ENCODE results near the gene SLC44A1.

SLC44A1 gene

DNA sequence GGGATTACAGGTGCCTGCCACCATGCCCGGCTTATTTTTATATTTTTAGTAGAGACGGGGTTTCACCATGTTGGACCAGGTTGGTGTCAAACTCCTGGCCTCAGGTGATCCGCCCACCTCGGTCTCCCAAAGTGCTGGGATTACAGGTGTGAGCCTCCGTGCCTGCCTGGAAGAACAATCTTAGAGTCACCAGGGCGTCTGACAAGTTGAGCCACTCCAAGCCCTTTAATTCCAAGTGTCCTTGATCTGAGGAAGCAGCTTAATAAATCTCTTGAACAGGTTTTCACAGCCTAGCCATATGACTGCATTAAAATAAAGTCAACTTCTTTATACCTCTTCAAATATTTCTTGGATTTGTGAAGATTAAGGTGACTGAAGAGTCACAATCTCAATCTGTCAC lies 31.5 kb downstream of the SLC44A1 start:
- no peak for DNase-seq

DNA sequence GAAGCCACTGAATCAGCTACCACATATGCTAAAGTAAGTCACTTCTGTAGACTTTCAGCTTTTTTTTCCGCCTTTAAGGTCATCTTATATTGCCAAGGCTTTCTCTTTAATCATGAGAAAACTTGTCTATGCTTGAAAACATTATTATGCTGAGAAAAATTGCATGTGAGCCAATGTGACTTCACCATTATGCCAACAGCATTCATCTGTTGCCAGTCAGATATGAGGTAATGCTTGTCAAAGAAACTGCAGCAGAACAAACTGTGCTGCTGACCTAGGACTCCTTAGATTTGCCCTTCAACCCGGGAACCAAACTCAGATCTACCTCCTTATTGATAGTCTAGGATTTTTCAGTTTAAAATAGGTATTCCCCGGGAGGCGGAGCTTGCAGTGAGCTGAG lies 34.3 kb downstream of the SLC44A1 start:
- no peak for DNase-seq

DNA sequence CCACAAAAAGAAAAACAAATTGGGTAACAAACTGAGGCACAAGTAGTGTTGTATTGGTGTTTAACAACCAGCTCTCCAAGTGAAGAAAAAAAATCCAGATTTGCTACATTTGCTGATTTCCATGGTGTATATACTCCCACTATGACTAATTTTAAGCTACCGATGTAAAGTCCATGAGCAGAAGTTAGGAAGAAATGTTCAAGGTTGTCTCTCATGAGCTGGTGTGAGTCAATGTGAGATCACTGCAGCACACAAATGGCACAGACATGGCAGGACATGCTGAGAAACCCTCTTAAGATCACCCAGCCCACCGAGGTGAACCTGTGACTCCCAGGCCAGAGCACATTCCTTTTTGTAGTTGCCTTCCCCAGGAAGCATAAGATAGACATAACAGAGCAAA lies 36.2 kb downstream of the SLC44A1 start:
- DNase-seq, result no peak

DNA sequence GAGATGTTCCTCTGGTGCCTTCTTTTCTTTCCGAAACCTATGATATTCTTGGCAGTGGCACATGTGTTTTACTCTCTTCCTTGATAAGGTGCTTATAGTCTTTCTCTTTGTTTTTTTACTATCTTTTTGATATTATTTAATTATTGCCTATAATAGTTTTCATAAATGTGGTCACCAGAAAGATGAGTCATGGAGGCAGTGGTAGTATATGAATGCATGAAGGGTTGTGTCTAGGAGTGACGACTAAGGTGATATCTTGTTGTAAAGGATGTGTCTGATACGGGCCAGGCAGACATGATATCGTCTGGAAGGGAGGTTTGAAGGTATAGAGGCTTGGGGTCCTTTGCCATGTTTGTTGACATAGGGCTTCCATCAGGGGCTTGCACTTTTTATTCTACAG lies 36.8 kb downstream of the SLC44A1 start:
- no peak for DNase-seq

DNA sequence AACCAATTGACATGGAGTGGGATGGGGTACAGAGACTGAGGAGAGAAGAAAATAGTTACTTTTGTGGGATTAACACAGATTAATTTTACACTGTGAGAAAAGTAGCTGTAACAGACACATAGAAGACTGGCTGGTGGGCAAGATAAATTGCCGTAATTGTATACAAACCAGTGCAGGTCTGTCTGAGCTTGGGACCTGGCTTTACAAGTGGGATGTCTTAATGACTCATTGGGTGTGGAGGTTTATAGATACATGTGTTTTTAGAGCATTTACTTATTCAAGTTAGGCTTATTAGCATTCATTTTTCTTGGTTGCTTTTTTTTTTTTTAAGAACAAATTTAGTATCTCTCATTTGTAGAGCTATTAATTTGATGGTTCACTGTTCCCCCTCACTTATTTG lies 37.5 kb downstream of the SLC44A1 start:
- DNase-seq, result no peak

DNA sequence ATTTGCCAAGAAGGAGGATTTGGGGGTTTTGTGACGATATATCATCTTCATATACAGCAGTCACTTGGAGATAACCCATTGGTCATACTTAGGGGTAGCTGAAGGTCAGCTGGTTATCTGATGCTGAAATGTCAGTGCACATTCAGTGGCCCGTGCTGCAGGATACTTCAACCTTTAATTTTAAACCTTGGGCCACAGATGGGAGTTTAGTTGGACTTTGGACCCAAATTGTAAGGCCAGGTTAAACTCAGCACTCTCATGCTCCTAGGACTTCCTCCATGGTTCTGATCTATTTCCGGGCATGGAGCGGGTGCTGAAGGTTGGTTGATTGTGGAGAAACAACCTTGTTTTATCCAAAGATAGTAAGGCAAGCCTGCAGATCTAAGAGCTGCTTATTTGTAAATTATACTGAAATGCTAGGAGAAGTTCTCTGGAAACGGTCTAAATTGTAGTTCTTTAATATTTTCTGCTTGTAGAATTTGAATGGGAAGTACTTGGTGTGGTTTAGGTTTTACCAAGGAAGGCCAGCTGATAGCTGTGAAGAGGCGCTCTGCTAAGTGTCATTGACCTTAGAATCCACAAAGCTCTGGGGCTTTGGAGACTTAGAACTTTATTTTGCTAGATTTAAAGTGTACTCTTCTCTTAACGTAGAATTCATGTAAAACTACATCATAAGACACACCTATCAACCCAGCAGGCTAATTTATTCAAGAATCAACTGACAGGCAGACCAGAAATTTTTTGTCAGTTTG lies 38.6 kb downstream of the SLC44A1 start:
- no peak for DNase-seq

DNA sequence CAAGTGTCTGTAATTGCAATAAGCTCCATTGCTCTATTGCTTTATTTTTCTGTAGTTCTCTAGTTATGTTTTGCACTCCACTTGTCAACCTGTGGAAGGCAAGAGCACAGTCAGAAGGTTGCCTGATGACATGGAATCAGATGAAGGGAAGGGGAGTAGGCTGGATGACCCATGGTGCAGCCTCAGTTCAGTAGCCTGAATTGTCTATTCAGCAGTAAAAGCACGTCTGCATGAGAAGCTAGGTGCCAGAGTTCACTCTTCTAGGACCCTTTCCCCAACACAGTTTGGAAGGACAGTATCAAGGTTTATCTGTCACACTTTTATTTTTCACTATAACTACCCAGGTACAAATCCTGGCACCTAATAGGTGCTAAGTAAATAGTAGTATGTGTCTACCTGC lies 39.3 kb downstream of the SLC44A1 start:
- DNase-seq, result no peak

DNA sequence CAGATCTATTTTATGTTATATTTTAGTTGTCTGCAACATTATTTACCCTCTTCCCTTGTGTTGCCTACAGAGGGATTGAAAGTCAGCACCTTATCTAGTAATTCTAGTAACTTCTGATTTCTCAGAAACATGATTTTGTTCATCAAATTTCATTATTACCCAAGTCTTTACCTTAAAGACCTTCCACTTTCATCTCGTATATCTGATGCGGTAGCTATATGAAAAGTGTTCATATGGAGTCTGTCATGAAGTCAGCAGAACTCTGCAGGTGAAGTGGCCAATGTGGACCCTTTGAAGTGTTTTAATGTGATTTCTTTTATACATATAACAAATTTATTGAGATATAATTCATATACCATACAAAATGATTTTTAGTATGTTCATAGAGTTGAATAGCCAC lies 40.0 kb downstream of the SLC44A1 start:
- no peak for DNase-seq

DNA sequence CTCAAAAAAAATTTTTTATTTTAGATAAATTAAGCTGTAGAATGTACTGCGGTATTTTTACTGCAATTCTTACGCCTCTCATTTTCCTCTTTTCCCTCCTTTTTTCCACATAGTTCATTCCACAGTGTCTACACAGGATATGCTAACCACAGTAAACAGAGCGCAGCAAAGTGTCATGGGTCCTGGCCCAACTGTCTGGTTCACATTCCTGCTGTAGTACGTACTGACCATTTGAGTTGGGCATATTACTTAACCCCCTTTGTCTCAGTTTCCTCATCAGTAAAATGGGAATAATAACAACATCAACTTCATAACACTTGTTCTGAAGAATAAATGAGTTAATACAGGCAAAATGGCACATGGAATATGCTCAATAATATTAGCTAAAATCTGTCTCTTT lies 41.6 kb downstream of the SLC44A1 start:
- no peak for DNase-seq

DNA sequence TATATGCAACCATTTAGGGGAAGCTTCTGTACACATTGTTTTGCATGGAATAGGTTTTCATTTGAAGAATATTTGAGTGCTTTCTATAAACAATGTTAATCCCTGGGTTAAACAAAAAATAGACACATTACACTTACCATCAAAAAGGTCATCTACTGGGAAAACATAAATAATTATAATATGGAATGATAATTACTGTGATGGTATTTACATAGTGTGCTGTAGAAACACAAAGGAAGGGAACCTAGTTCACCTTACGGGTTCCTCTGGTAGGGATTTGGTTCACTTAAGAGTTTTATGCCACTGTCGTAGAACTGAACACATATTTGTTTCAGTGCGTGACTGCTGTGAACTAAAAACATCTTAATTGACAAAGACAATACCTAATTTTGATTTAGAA lies 44.9 kb downstream of the SLC44A1 start:
- no peak for DNase-seq

DNA sequence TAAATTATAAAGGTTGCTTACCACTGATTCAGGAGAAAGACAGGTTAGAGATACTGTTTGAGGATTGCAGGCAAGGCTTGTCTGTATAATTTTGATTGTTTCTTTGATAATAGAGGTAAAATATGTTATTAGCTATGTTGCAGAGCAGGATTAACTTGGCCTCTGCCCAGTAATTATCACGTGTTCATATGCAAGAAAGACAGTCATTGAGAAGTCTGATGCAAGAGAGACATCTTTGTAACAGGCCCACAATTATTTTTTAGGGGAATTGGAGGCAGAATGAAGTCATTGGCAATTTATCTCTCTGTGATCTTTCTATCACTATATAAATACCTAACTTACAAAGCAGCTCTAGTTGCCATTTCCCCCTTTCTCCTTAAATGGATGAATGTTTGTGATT lies 46.0 kb downstream of the SLC44A1 start:
- no peak for DNase-seq

DNA sequence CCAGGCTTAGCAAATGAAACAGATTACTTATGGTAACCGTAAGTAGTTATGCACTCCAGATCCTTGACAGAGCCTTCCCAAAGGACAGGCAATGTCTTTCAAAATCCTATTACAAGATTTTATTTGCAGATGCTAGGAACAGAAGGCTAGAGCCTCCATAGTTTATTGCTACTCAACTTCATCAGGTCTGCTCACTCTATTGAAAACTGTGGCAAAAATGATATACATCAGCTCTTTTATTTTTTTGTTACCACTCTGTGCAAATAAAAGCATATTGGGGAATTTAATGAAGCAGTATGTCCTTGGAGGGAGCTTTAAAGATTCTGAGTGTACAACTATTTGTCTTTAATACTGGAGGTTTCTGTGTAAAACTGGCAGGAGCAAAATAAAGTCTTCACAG lies 46.5 kb downstream of the SLC44A1 start:
- no peak for DNase-seq

DNA sequence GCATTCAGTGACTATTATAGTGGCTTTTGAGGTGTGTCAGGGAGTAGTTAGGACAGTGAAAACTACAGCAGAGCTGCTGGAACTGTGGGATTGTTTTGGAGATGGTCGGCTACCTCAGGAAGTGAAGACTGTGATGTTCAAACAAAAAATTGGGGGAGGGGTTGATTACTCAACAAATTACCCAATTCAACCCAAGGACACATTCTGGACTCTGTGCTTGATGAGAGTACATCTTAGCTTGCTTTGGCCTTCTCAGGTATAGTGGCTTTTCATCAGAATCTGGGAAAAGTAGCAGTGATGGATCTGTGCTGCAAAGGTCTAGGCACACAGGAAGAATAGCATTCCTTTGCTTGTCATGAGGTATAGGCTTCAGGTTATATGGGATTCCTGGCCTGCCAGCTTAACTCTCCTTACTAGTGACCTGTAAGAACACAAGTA lies 47.0 kb downstream of the SLC44A1 start:
- DNase-seq, result no peak

DNA sequence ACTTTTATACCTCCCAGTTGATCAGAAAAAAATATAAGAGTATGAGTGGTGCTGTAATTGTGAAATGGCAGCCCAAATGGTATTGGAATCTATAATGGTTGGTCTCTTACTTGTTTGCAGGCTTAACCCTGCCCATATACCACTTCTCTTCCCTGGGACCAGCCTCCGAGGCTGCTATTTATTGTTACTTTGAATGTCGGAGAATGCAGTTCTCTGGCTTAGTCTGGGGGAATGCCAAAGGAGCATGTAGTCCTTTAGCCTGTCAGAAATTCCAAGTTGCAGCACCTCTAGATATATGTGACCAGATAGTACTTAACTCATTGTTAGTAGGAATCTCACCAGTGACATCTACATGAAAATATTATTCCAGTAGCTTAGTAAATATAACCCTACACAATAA lies 47.5 kb downstream of the SLC44A1 start:
- DNase-seq, result no peak

DNA sequence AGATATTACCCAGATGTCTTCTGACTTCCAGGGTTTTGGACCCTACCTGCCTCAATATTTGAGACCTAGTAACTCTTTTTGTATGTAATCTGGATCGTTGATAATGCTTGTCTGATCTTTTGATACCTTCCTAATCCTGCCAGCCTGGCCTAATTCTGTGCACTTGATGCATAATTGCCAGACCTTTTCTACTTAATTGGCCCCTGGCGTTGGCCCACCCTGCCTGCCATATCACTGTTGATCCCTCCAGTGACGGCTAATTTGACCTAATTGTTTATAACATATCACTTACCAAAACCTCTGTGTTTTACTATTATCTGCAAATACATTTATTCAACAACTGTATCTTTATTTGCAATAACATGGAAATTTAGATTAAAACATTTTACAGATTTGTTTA lies 49.0 kb downstream of the SLC44A1 start:
- no peak for DNase-seq

DNA sequence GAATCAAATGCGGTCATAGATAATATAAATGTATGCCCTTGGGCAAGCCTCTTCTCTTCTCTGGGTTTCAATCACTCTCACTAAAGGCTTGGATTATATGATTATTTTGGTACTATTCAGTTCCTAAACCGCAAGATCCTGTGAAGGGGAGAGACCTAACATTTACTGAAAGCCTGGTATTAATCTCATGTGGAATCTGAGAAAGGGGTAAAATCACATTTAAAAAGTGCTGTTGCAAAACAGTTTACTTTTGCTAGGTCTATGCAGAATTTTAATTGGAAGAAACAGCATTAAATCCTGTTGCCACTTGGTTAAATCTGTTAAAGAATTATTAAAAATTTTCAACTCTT lies 50.7 kb downstream of the SLC44A1 start:
- no peak for DNase-seq

DNA sequence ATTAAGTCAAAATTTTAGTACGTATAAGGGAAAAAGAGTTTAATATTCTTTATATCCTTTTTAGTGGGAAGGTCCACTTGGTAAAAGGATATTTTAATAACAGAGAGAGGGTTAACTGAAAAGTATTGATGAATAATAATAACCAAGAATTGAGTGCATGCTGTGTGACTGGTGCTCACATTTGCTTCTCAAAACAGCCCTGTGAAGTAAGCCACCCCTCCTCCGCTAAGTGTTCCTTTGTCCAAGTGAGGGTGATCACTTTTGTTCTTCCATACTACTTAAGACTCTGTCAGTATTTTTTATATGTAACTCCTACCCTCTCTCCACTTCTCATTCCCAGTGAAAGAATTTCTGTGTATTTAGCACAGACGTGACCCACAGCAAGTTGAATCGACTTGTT lies 51.5 kb downstream of the SLC44A1 start:
- DNase-seq, result no peak

DNA sequence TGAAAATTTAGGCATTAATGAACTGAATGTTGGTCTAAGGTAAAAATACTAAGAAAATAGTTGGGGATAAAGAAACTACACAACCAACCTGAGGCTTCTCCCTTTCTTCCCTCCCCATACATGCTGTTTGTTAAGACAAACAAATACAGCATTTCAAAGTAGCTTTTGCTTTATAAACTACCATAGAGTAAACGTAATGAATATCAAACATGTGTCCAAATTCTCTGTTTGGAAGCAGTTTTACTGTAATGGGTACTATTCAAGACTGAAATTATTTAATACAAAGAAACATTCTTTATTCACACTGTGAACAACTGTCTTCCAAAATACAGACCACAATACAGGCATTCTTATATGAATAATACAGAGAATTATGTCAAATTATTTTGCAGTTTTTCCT lies 52.0 kb downstream of the SLC44A1 start:
- no peak for DNase-seq

DNA sequence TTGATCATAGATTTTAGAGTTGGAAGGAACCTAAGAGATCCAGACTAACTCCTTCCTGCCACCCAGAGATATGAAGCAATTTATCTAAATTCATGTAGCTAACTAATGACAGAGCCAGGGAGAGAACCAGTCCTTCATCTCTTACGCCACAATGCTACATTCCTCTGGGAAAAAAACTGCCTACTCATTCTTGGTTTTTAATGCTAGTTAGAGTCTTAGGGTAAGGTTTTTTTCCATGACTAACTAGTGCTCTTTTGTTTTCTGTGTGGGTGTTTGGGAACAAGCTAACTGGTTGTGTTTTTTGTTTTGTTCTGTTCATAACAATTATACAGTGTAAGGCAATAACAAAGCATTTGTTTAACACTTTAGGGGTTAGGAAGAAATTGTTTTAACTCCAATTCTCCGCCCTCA lies 52.4 kb downstream of the SLC44A1 start:
- DNase-seq, result no peak

DNA sequence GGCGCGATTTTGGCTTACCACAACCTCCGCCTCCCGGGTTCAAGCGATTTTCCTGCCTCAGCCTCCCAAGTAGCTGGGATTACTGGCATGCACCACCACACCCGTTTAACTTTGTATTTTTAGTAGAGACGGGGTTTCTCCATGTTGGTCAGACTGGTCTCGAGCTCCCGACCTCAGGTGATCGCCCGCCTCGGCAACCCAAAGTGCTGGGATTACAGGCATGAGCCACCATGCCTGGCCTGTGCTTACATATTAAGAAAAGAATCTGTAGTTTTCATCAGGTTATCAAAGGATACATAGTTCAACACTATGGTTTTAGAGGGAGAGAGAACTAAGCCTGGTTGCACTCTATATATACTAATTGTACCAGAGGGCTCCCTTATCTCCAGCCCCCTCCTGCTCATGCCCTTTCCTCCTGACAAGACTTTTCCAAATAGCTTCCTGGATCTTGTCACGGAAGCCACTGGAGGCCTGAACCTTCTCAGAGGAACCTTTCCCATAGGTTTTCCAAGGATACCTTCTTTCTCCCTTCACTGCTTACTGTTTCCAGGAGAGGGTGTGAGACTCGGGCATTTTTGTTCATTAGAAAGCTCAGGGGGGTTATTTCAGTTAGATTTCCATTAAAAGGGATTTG lies 53.1 kb downstream of the SLC44A1 start:
- no peak for DNase-seq

DNA sequence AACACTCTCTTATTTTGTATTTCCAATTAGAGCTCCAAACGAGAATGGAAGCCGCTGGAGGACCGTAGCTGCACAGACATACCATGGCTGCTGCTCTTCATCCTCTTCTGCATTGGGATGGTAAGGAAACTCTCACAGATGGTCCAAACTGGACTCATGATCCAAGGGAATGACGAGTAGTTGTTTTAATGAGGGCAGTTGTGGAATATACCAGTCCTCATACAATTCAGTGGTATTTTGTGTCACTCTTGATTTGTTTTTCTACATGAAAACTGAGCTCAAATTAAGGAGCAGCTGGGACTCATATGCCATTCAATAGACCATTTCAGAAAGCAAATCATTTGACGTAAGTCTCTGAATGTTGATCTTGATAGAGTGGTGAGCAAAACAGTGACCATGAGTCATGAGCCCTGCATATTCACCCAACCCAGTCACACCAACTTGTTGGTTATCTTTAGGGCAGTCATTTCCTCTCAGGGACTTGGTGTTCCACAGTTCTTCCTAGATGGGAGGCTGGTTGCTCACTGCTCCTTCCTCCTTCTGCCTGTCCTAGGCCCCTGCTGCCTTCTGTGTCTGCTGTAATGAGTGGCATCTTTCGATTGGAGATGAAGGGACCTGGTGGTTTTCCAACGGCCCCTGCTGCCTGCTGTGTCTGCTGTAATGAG lies 54.9 kb downstream of the SLC44A1 start:
- no peak for DNase-seq

DNA sequence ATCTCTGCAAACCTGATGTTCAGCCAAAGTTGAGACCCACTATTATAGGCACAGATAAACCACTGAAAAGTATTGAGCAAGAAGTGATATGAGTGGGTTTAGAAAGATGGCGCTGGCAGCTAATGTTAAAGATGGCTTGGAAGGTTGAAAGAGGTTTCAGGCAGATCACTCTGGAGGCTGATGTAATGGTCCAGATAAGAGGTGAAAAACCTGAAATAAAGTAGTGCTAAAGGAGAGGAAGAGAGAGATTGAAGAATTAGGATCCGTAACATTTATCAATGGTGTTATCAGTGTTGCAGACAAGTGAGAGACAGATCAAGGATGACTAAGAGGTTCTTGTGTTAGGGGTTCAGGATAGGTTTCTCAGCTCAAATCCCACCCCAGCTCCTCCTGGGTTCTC lies 58.3 kb downstream of the SLC44A1 start:
- no peak for DNase-seq

DNA sequence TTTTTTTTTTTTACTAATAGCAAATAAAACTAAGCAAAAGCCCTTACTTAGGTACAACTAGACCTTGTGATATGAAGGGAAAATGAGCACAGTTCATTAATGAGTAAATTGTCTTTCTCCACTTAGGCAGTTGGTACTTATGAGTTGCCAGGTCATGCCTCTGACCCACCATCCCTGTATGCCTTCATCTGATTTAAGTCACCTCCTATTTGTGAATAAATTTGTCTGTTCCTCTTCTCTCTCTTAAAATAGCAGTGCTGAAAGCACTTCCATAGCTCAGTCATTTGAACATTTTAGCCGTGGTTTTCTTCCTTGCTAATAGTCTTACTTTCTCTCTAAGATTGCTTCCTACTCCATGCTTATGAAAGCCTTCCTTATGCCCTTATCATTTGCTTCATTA lies 61.4 kb downstream of the SLC44A1 start:
- no peak for DNase-seq

DNA sequence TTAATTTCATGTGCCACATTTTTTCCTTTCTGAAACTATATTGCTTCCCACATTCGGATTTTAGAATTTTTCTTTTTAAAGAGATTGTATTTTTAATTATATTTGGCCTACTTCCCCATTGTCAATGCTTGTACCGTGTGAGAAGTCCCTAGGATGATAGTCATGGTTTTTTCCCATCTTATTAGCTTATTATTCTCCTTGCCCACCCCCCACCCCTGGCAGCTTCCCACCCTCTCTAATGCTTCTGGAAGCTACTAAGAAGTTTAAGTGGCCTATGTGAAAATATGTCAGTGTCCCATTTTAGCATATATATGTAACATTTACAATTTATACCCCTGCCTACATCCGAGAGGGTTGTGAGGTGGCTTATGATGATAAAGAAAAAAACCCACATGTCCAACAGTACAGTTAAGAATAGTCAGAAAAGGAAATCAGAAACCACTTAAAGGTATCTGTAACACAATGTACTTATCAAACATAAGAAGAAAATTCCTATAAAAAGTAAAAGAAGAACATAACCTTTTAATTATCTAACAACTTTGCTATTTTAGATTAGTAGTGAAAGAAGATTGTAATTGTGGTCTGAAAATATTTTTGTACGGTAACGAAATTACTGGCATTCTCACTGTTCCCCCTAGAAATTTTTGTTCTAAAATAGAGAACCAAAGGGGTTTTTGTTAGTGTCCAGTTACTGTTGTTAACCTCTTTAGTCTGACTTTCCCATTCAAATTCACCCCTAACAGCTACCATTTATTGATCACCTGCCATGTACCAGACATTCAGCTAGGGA lies 62.1 kb downstream of the SLC44A1 start:
- DNase-seq, result no peak

All from activated naive CD4-positive, alpha-beta T cell (primary cell).